Measurements from ENCODE around the gene ARF1. TPM values are rescaled to one million over a fixed set of nuclear protein-coding genes. Genes with fewer than 3 reads are reported as not detected.

Gene ARF1
- polyA plus RNA-seq, 2 donors = 180 to 295 TPM

DNA sequence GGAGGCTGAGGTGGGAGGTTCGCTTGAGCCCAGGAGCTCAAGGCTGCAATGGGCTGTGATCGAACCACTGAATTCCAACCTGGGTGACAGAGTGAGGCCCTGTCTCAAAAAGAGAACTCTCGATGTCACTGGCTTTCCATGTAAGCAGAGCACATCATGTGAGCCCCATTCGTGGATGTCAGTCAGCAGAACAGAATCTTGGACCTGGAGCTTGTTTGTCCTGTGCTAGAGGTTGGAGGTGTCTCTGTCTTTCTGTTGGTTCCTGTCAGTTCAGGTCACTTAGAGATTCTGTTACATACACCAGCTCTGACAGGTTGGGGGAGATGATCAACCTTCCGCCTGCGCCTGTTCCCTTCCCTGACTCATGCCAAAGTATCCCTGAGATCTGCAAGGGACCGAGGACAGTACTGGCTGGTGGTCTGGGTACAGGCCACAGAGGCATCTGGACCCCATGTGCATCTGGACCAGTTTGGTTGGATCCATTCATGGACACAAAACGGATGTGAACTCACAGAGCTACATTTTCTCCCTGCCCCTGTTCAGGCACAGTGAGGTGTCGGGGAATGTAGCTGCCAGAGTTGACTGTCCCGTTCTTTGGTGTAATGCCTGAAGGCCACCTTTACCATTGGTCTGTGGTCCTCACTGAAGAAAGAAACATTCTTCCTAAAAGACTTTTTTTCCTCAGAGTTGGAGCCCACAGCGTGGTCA lies 10.0 kb downstream of the ARF1 start:
- H3K27ac ChIP-seq (ENCODE audit: low read depth in 2 of 2, low read length in 1 of 2) = peak overlapping the region; percentile 36 to 80

DNA sequence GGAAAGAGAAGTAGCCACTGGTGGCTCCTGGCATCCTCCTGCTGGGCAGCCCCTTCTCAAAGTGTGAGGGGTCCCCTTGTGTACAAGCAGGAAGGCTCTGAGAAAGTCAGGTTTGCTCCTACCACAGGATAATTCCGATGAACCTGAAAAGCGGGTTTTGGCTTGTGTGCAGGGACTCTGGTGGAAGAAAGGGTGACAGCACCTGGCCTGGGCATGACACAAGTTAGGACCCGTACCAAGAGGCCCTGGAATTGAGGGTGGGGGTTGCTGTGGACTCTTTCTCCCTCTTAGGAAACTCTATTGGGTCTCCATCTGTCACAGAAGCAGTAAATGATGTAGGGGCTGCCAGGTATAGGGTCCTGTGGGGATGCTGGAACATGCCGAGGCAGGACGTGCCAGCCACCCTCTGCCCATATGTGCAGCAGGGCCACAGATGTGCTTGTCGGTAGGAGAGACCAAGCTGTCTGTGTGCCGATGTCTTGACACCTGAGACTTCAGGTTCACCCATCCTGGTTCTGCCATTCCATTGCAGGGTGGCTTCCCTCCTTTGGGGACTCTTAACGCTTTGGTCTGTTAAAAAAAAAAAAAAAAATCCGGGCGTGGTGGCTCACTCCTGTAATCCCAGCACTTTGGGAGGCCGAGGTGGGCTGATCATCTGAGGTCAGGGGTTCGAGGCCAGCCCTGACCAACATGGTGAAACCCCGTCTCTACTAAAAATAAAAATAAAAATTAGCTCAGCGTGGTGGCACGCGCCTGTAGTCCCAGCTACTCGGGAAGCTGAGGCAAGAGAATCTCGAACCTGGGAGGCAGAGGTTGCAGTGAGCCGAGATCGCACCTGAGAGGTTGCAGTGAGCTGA lies 10.8 kb downstream of the ARF1 start:
- H3K4me1 ChIP-seq (ENCODE audit: control insufficient read depth in 2 of 2, insufficient read depth in 2 of 2, low read length in 1 of 2) = peaks cover 26 to 46% of the 10 kb centered on the region in 2 donors
- peaks cover 0 to 27% of the 10 kb centered on the region in 2 donors for H3K36me3 ChIP-seq (ENCODE audit: control insufficient read depth in 2 of 2, insufficient read depth in 2 of 2, low read length in 1 of 2)
- H3K27ac ChIP-seq (ENCODE audit: low read depth in 2 of 2, low read length in 1 of 2) = peak overlapping the region; percentile 36 to 80
- WGBS, 2 donors = 81 to 82% methylated on average over 20 of the region's 20 CpGs
- peak overlapping the region in 1 of 2 donors; percentile 2 for H3K4me3 ChIP-seq (ENCODE audit: low read depth in 1 of 2, low read length in 2 of 2)
- no peaks in the 10 kb centered on the region for H3K27me3 ChIP-seq (ENCODE audit: control insufficient read depth in 1 of 2, insufficient read depth in 2 of 2, low read length in 2 of 2)
- H3K9me3 ChIP-seq (ENCODE audit: control insufficient read depth in 2 of 2, insufficient read depth in 1 of 2, low read depth in 1 of 2, low read length in 1 of 2) = peaks cover 3 to 4% of the 10 kb centered on the region in 2 donors

More for the DNA sequence above, 10.0 kb downstream of the ARF1 start:
- peaks cover 31 to 52% of the 10 kb centered on the region in 2 donors for H3K4me1 ChIP-seq (ENCODE audit: control insufficient read depth in 2 of 2, insufficient read depth in 2 of 2, low read length in 1 of 2)
- H3K27me3 ChIP-seq (ENCODE audit: control insufficient read depth in 1 of 2, insufficient read depth in 2 of 2, low read length in 2 of 2) = no peaks in the 10 kb centered on the region
- peaks cover 3 to 4% of the 10 kb centered on the region in 2 donors for H3K9me3 ChIP-seq (ENCODE audit: control insufficient read depth in 2 of 2, insufficient read depth in 1 of 2, low read depth in 1 of 2, low read length in 1 of 2)
- H3K36me3 ChIP-seq (ENCODE audit: control insufficient read depth in 2 of 2, insufficient read depth in 2 of 2, low read length in 1 of 2) = peaks cover 0 to 20% of the 10 kb centered on the region in 2 donors
- H3K4me3 ChIP-seq (ENCODE audit: low read depth in 1 of 2, low read length in 2 of 2) = no peak overlapping the region
- WGBS, 2 donors = 72 to 73% methylated on average over 11 of the region's 11 CpGs

DNA sequence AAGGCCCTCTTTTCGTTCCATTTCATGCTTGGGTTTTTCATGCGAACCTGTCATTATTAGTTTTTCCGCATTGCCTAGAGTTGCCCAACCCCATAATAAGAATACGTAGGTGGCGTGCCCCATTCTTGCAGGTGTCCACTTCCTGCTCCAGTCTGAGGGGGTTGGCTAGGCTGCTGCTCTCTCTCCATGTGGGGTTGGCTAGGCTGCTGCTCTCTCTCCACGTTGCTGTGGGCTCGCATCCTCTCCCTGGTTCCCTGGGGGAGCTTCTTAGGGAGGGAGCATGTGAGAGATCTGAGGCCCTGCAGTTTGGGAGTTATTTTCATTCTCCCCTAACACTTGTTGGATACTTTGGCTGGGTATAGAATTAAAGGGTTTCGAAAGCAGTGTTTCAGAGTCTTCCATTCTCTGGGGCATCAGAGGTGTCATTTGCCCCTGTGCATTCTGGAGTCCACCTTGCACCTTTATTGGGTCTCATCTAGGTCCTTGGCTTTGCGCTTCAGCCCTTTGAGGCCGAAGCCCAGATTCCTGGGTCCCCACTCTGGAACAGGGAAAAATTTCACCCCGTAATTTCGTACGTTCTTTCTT lies 12.0 kb downstream of the ARF1 start:
- peaks cover 3 to 4% of the 10 kb centered on the region in 2 donors for H3K9me3 ChIP-seq (ENCODE audit: control insufficient read depth in 2 of 2, insufficient read depth in 1 of 2, low read depth in 1 of 2, low read length in 1 of 2)
- H3K4me1 ChIP-seq (ENCODE audit: control insufficient read depth in 2 of 2, insufficient read depth in 2 of 2, low read length in 1 of 2) = peaks cover 19 to 38% of the 10 kb centered on the region in 2 donors
- WGBS, 2 donors = 89 to 93% methylated on average over 13 of the region's 13 CpGs

DNA sequence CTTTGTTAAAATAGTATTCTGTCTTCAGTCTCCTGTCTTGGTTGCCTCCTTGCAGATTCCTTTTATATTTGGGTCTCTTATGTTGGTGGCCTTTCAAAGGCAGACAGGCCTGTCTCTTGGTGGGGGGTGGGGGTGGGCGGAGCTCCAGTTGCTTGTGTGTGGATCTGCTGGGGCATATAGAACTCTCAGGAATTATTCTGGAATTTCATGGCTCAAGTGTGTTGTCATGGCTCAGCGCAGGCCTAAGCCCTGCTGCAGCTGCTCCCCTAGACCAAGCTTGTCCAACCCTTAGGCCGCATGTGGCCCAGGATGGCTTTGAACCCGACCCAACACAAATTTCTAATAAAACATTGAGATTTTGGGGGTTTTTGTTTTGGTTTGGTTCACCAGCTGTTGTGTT lies 12.7 kb downstream of the ARF1 start:
- Histone ChIP-seq H3K4me1 (ENCODE audit: control insufficient read depth in 2 of 2, insufficient read depth in 2 of 2, low read length in 1 of 2) (peaks cover 13 to 32% of the 10 kb centered on the region in 2 donors), H3K27ac (ENCODE audit: low read depth in 2 of 2, low read length in 1 of 2) (no peak overlapping the region), H3K27me3 (ENCODE audit: control insufficient read depth in 1 of 2, insufficient read depth in 2 of 2, low read length in 2 of 2) (no peaks in the 10 kb centered on the region), H3K36me3 (ENCODE audit: control insufficient read depth in 2 of 2, insufficient read depth in 2 of 2, low read length in 1 of 2) (peaks cover 0 to 38% of the 10 kb centered on the region in 2 donors), H3K9me3 (ENCODE audit: control insufficient read depth in 2 of 2, insufficient read depth in 1 of 2, low read depth in 1 of 2, low read length in 1 of 2) (peaks cover 3 to 4% of the 10 kb centered on the region in 2 donors), H3K4me3 (ENCODE audit: low read depth in 1 of 2, low read length in 2 of 2) (no peak overlapping the region)
- 97 to 98% methylated on average over 4 of the region's 4 CpGs for WGBS, 2 donors

More for the DNA sequence above, 12.0 kb downstream of the ARF1 start:
- Histone ChIP-seq H3K4me3 (ENCODE audit: low read depth in 1 of 2, low read length in 2 of 2) (no peak overlapping the region), H3K27ac (ENCODE audit: low read depth in 2 of 2, low read length in 1 of 2) (no peak overlapping the region), H3K36me3 (ENCODE audit: control insufficient read depth in 2 of 2, insufficient read depth in 2 of 2, low read length in 1 of 2) (peaks cover 0 to 32% of the 10 kb centered on the region in 2 donors), H3K27me3 (ENCODE audit: control insufficient read depth in 1 of 2, insufficient read depth in 2 of 2, low read length in 2 of 2) (no peaks in the 10 kb centered on the region)

DNA sequence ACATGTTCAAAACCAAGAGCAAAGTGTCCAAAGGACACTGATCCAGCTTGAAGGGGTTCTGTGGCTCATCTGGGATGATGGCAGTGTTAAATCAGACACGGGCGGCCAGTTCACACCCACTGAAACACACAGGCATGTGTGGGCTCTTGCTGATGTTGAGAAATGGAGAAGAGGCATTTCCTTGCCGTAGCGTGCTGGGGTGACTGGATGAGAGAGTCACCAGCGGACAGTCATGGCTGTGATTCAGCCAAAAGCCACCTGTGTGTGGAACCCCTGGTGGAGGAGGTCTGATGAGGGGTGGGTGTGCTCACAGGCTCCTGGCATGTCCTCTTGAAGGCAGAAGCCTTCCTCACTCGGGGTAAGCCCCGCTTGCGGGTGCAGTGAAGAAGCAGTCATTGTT lies 13.4 kb downstream of the ARF1 start:
- Histone ChIP-seq H3K27ac (ENCODE audit: low read depth in 2 of 2, low read length in 1 of 2) (no peak overlapping the region), H3K27me3 (ENCODE audit: control insufficient read depth in 1 of 2, insufficient read depth in 2 of 2, low read length in 2 of 2) (no peaks in the 10 kb centered on the region), H3K4me1 (ENCODE audit: control insufficient read depth in 2 of 2, insufficient read depth in 2 of 2, low read length in 1 of 2) (peaks cover 6 to 26% of the 10 kb centered on the region in 2 donors), H3K9me3 (ENCODE audit: control insufficient read depth in 2 of 2, insufficient read depth in 1 of 2, low read depth in 1 of 2, low read length in 1 of 2) (peaks cover 3 to 4% of the 10 kb centered on the region in 2 donors), H3K36me3 (ENCODE audit: control insufficient read depth in 2 of 2, insufficient read depth in 2 of 2, low read length in 1 of 2) (peaks cover 2 to 39% of the 10 kb centered on the region in 2 donors), H3K4me3 (ENCODE audit: low read depth in 1 of 2, low read length in 2 of 2) (no peak overlapping the region)
- 91 to 96% methylated on average over 8 of the region's 8 CpGs for WGBS, 2 donors

DNA sequence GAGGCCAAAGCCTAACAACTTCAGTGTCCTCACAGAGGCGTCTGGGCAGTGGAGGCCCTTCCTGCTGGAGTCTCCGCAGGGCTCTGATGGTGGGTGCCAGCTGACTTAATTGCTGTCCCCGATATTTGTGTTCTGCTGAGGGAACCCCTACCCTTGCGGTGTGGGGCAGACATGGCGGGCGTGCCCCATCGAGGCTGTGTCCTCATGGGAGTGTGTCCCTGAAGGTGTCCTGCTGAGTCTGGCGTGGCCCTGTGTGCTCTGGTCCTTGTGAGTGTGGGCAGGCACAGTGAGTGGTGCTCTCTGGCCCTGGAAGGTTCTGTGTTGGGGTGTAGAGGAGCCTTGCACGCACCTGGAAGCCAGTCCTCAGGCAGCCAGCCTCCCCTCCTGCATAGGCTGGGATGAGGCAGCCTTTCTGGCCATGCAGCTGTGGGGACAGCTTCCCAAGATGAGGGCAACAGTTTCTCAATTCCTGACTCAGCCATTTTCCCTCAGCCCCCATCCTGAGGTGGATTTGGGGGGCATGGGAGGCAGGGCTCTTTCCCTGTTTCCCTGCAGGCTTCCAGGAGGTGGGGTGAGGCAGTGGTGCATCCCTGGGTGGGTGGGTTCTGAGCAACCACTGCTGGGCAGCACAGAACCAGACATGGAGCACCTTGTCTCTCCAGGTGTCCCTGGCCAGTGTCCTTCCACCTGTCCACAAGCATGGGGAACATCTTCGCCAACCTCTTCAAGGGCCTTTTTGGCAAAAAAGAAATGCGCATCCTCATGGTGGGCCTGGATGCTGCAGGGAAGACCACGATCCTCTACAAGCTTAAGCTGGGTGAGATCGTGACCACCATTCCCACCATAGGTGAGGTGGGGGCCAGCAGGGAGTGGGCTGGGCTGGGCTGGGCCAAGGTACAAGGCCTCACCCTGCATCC lies 14.2 kb downstream of the ARF1 start:
- WGBS, 2 donors = 93 to 94% methylated on average over 13 of the region's 13 CpGs
- peaks cover 4 to 40% of the 10 kb centered on the region in 2 donors for H3K36me3 ChIP-seq (ENCODE audit: control insufficient read depth in 2 of 2, insufficient read depth in 2 of 2, low read length in 1 of 2)
- no peak overlapping the region for H3K27ac ChIP-seq (ENCODE audit: low read depth in 2 of 2, low read length in 1 of 2)
- no peak overlapping the region for H3K4me3 ChIP-seq (ENCODE audit: low read depth in 1 of 2, low read length in 2 of 2)
- H3K9me3 ChIP-seq (ENCODE audit: control insufficient read depth in 2 of 2, insufficient read depth in 1 of 2, low read depth in 1 of 2, low read length in 1 of 2) = peaks cover 3 to 4% of the 10 kb centered on the region in 2 donors
- no peaks in the 10 kb centered on the region for H3K27me3 ChIP-seq (ENCODE audit: control insufficient read depth in 1 of 2, insufficient read depth in 2 of 2, low read length in 2 of 2)
- H3K4me1 ChIP-seq (ENCODE audit: control insufficient read depth in 2 of 2, insufficient read depth in 2 of 2, low read length in 1 of 2) = peaks cover 8 to 23% of the 10 kb centered on the region in 2 donors

DNA sequence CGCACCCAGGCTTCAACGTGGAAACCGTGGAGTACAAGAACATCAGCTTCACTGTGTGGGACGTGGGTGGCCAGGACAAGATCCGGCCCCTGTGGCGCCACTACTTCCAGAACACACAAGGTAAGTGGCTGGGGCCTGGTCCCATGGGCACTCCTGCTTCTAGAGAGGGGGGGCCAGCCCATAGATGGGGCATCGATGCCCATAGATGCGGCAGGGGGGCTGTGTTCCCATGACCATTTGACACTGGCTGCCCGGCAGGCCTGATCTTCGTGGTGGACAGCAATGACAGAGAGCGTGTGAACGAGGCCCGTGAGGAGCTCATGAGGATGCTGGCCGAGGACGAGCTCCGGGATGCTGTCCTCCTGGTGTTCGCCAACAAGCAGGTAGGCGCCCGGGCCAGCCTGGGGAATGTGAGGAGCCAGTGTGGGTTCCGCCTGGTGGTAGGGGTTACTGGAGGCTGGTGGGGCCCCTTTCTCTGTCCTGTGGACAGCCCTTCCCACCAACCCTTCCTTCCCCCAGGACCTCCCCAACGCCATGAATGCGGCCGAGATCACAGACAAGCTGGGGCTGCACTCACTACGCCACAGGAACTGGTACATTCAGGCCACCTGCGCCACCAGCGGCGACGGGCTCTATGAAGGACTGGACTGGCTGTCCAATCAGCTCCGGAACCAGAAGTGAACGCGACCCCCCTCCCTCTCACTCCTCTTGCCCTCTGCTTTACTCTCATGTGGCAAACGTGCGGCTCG lies 15.0 kb downstream of the ARF1 start:
- Histone ChIP-seq H3K4me3 (ENCODE audit: low read depth in 1 of 2, low read length in 2 of 2) (no peak overlapping the region), H3K36me3 (ENCODE audit: control insufficient read depth in 2 of 2, insufficient read depth in 2 of 2, low read length in 1 of 2) (peaks cover 4 to 40% of the 10 kb centered on the region in 2 donors), H3K9me3 (ENCODE audit: control insufficient read depth in 2 of 2, insufficient read depth in 1 of 2, low read depth in 1 of 2, low read length in 1 of 2) (peaks cover 3 to 4% of the 10 kb centered on the region in 2 donors), H3K27me3 (ENCODE audit: control insufficient read depth in 1 of 2, insufficient read depth in 2 of 2, low read length in 2 of 2) (no peaks in the 10 kb centered on the region), H3K4me1 (ENCODE audit: control insufficient read depth in 2 of 2, insufficient read depth in 2 of 2, low read length in 1 of 2) (peaks cover 14 to 21% of the 10 kb centered on the region in 2 donors), H3K27ac (ENCODE audit: low read depth in 2 of 2, low read length in 1 of 2) (no peak overlapping the region)
- WGBS, 2 donors = 88 to 89% methylated on average over 34 of the region's 34 CpGs

DNA sequence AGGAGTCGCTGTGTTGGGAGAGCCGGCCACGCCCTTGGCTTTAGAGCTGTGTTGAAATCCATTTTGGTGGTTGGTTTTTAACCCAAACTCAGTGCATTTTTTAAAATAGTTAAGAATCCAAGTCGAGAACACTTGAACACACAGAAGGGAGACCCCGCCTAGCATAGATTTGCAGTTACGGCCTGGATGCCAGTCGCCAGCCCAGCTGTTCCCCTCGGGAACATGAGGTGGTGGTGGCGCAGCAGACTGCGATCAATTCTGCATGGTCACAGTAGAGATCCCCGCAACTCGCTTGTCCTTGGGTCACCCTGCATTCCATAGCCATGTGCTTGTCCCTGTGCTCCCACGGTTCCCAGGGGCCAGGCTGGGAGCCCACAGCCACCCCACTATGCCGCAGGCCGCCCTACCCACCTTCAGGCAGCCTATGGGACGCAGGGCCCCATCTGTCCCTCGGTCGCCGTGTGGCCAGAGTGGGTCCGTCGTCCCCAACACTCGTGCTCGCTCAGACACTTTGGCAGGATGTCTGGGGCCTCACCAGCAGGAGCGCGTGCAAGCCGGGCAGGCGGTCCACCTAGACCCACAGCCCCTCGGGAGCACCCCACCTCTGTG lies 15.9 kb downstream of the ARF1 start:
- peaks cover 4 to 40% of the 10 kb centered on the region in 2 donors for H3K36me3 ChIP-seq (ENCODE audit: control insufficient read depth in 2 of 2, insufficient read depth in 2 of 2, low read length in 1 of 2)
- H3K27me3 ChIP-seq (ENCODE audit: control insufficient read depth in 1 of 2, insufficient read depth in 2 of 2, low read length in 2 of 2) = no peaks in the 10 kb centered on the region
- H3K9me3 ChIP-seq (ENCODE audit: control insufficient read depth in 2 of 2, insufficient read depth in 1 of 2, low read depth in 1 of 2, low read length in 1 of 2) = peaks cover 3 to 4% of the 10 kb centered on the region in 2 donors
- 86 to 89% methylated on average over 25 to 28 of the region's 28 CpGs for WGBS, 2 donors
- no peak overlapping the region for H3K4me3 ChIP-seq (ENCODE audit: low read depth in 1 of 2, low read length in 2 of 2)
- H3K4me1 ChIP-seq (ENCODE audit: control insufficient read depth in 2 of 2, insufficient read depth in 2 of 2, low read length in 1 of 2) = peaks cover 12 to 14% of the 10 kb centered on the region in 2 donors
- no peak overlapping the region for H3K27ac ChIP-seq (ENCODE audit: low read depth in 2 of 2, low read length in 1 of 2)

All from esophagus (tissue), 2 donors.